Fibroblast of the aortic adventitia (primary cell): ENCODE measurements around the gene TMEM62. TPM values are rescaled to one million over a fixed set of nuclear protein-coding genes. Genes with fewer than 3 reads are reported as not detected.

Source experiments
- DNase-seq: peaks from one replicate; pipeline ENCODE4 v3.0.0-alpha.2; 2010; ENCODE audit warnings: low read depth
- H3K4me3 ChIP-seq: 2 replicates; pipeline ENCODE4 v1.5.1; 2011; ENCODE audit warnings: low read depth, mild to moderate bottlenecking, control low read depth, low read length, moderate library complexity
- CTCF ChIP-seq: IDR thresholded peaks from 2 replicates; pipeline ENCODE4 v1.5.1; 2011; ENCODE audit warnings: mild to moderate bottlenecking, low read length, control low read depth, inconsistent platforms; ENCODE audit not compliant: insufficient read depth
- total RNA-seq: library from RNA; depleted of rRNA; stranded (reverse); fragments of >200 nt; gene quantifications from 2 replicates; pipeline ENCODE4 v1.2.3, GENCODE V29; 2012; ENCODE audit warnings: low replicate concordance

Gene TMEM62
- total RNA-seq, 1 donor = 18.5 TPM

GRCh38 chr15:43183270-43183669 is 49.9 kb downstream of the TMEM62 start:
- TF ChIP-seq CTCF = no peak

GRCh38 chr15:43184407-43185124 is 51.2 kb downstream of the TMEM62 start:
- DNase-seq = no peak
- peak overlapping the region; percentile 74 for H3K4me3 ChIP-seq

More at GRCh38 chr15:43183270-43183669, 49.9 kb downstream of the TMEM62 start:
- DNase-seq = no peak
- H3K4me3 ChIP-seq = no peak overlapping the region

GRCh38 chr15:43185157-43186002 is 52.0 kb downstream of the TMEM62 start, which contains the start of gene CCNDBP1:
TSS of gene CCNDBP1 (plus strand) at chr15:43185403. CDS start at chr15:43185499, 96 bp downstream.
- DNase-seq = peak; percentile 66
- TF ChIP-seq CTCF = peak; percentile 44
- H3K4me3 ChIP-seq = peak within 1 kb of the TSS; percentile 74

More at GRCh38 chr15:43184407-43185124, 51.2 kb downstream of the TMEM62 start:
- no peak for TF ChIP-seq CTCF

GRCh38 chr15:43186003-43186353 is 52.6 kb downstream of the TMEM62 start:
- peak overlapping the region; percentile 74 for H3K4me3 ChIP-seq
- no peak for TF ChIP-seq CTCF
- DNase-seq = no peak

GRCh38 chr15:43187544-43188155 is 54.3 kb downstream of the TMEM62 start:
- peak; percentile 77 for TF ChIP-seq CTCF
- peak; percentile 77 for DNase-seq
- no peak overlapping the region for H3K4me3 ChIP-seq

GRCh38 chr15:43189296-43189695 is 55.9 kb downstream of the TMEM62 start:
- H3K4me3 ChIP-seq = no peak overlapping the region
- TF ChIP-seq CTCF = no peak
- no peak for DNase-seq
